Left lobe of liver (tissue), 2 donors: Measurements from ENCODE around the gene BBOX1. TPM values are rescaled to one million over a fixed set of nuclear protein-coding genes. Genes with fewer than 3 reads are reported as not detected.
"Not testable (repeated sequence)": the region's sequence is repeated elsewhere in the genome, so short reads cannot be mapped to it uniquely, and the experiment has no call there.

Experiments used
- ATAC-seq: fragments of 200-7000 bp; cut with Tn5 transposase; one replicate; pipeline ENCODE4 v1.9.1; 2020; ENCODE audit warnings: mild to moderate bottlenecking, moderate library complexity
- DNase-seq: peaks from one replicate; pipeline ENCODE4 v3.0.0-alpha.2; 2020; ENCODE audit warnings: low spot score
- total RNA-seq: library from RNA; stranded (reverse); gene quantifications from one replicate; pipeline ENCODE4 v1.2.1, GENCODE V29; 2021
- donor health status: DM: no; HTN: no; CAD: no; lungs with moderate emphysema.
- donor health status: DM: no; HTN: yes; CAD: no.

Gene BBOX1
- total RNA-seq, 1 donor from 2014 or later, result 22.6 TPM

GRCh38 chr11:27174672-27175210, 134.1 kb downstream of the BBOX1 start:
- DNase-seq (no peak), ATAC-seq (peak; percentile 53)

GRCh38 chr11:27175562-27175961, 134.9 kb downstream of the BBOX1 start:
- ATAC-seq, DNase-seq: not testable (repeated sequence)

Other genes starting within 250 kb of the BBOX1 start
- 0.91 TPM for gene FIBIN, start 46.7 kb upstream of the BBOX1 start, total RNA-seq